WTC11 (cell line): ENCODE results near the gene OPN3. TPM values are rescaled to one million over a fixed set of nuclear protein-coding genes. Genes with fewer than 3 reads are reported as not detected.
A peak's percentile ranks its signal among the peaks of the same experiment; 100 is the strongest.

Experiments used
- ATAC-seq: fragments of 200-7000 bp; cut with Tn5 transposase; 2 replicates; pipeline ENCODE4 v1.10.0; 2021; ENCODE audit warnings: mild to moderate bottlenecking, moderate library complexity
- CTCF ChIA-PET: fragments of 300-600 bp; sonication (Branson Sonifier 250); formaldehyde crosslinking; loops from one replicate; lab custom pipeline; 2021; ENCODE audit warnings: antibody characterized with exemption; lab: Charles Lee
- POLR2A ChIA-PET: fragments of 350-600 bp; sonication (Branson Sonifier 250); formaldehyde crosslinking; loops from one replicate; lab custom pipeline; 2021; ENCODE audit warnings: antibody characterized with exemption; lab: Charles Lee
- DNase-seq: peaks from one replicate; pipeline ENCODE4 v3.0.0; 2021; ENCODE audit warnings: low spot score
- H3K27ac Mint-ChIP-seq: 2 replicates; pipeline ENCODE4 v1.8.0; 2021; ENCODE audit warnings: mixed read lengths
- H3K27me3 Mint-ChIP-seq: 2 replicates; pipeline ENCODE4 v1.8.0; 2021; ENCODE audit warnings: low read depth, mild to moderate bottlenecking, moderate library complexity, mixed read lengths
- H3K36me3 Mint-ChIP-seq: 2 replicates; pipeline ENCODE4 v1.8.0; 2021; ENCODE audit warnings: mixed read lengths
- H3K4me1 Mint-ChIP-seq: 2 replicates; pipeline ENCODE4 v1.8.0; 2022; ENCODE audit warnings: mixed read lengths
- H3K4me3 Mint-ChIP-seq: 2 replicates; pipeline ENCODE4 v1.8.0; 2021; ENCODE audit warnings: mild to moderate bottlenecking, moderate library complexity, mixed read lengths
- H3K9me3 Mint-ChIP-seq: 2 replicates; pipeline ENCODE4 v1.8.0; 2021; ENCODE audit warnings: mixed read lengths
- ATF1 ChIP-seq: sonication (generic); formaldehyde crosslinking; IDR thresholded peaks from 2 replicates; pipeline ENCODE4 v1.8.1; 2023; ENCODE audit warnings: mild to moderate bottlenecking, moderate library complexity, missing genetic modification reagents
- CREM ChIP-seq: sonication (generic); formaldehyde crosslinking; IDR thresholded peaks from 2 replicates; pipeline ENCODE4 v1.8.1; 2022; ENCODE audit warnings: mild to moderate bottlenecking, missing genetic modification reagents, moderate library complexity
- E2F4 ChIP-seq: sonication (generic); formaldehyde crosslinking; IDR thresholded peaks from 2 replicates; pipeline ENCODE4 v1.8.1; 2022; ENCODE audit warnings: low read depth, mild to moderate bottlenecking, moderate library complexity, missing genetic modification reagents, borderline replicate concordance
- GABPB1 ChIP-seq: sonication (generic); formaldehyde crosslinking; IDR thresholded peaks from 2 replicates; pipeline ENCODE4 v1.8.1; 2023; ENCODE audit warnings: mild to moderate bottlenecking, missing genetic modification reagents
- MLX ChIP-seq: sonication (generic); formaldehyde crosslinking; IDR thresholded peaks from 2 replicates; pipeline ENCODE4 v1.8.1; 2023; ENCODE audit warnings: mild to moderate bottlenecking, missing genetic modification reagents, moderate library complexity
- NR3C1 ChIP-seq: sonication (generic); formaldehyde crosslinking; conservative IDR thresholded peaks from 2 replicates; pipeline ENCODE4 v1.8.1; 2023; ENCODE audit warnings: low read depth, mild to moderate bottlenecking, missing genetic modification reagents
- OVOL2 ChIP-seq: fragments of 250-450 bp; sonication (Bioruptor Pico); IDR thresholded peaks from 2 replicates; pipeline ENCODE4 v1.9.0; 2021; ENCODE audit warnings: mild to moderate bottlenecking, borderline replicate concordance
- SMAD3 ChIP-seq: sonication (generic); formaldehyde crosslinking; IDR thresholded peaks from 2 replicates; pipeline ENCODE4 v1.8.0; 2022; ENCODE audit warnings: missing genetic modification reagents, mild to moderate bottlenecking, borderline replicate concordance
- TEAD1 ChIP-seq: sonication (generic); formaldehyde crosslinking; IDR thresholded peaks from 2 replicates; pipeline ENCODE4 v1.8.0; 2022; ENCODE audit warnings: mild to moderate bottlenecking, missing genetic modification reagents
- ZBTB43 ChIP-seq: sonication (generic); formaldehyde crosslinking; IDR thresholded peaks from 2 replicates; pipeline ENCODE4 v1.8.1; 2023; ENCODE audit warnings: mild to moderate bottlenecking, missing genetic modification reagents
- ZNF121 ChIP-seq: sonication (generic); formaldehyde crosslinking; IDR thresholded peaks from 2 replicates; pipeline ENCODE4 v1.8.0; 2023; ENCODE audit warnings: missing genetic modification reagents
- total RNA-seq: library from RNA; stranded (reverse); gene quantifications from 3 replicates; pipeline ENCODE4 v1.2.3, GENCODE V29; 2021
- TF ChIP-seq, protein P1 (sequence below): fragments of 250-450 bp; sonication (Bioruptor Pico); IDR thresholded peaks from 2 replicates; pipeline ENCODE4 v1.9.0; 2021; ENCODE audit warnings: moderate library complexity, mild to moderate bottlenecking, inconsistent platforms, borderline replicate concordance
- TF ChIP-seq, protein P2 (sequence below): sonication (generic); formaldehyde crosslinking; conservative IDR thresholded peaks from 2 replicates; pipeline ENCODE4 v1.8.1; 2023; ENCODE audit warnings: mild to moderate bottlenecking, low read depth, missing genetic modification reagents, moderate library complexity
- TF ChIP-seq, protein P3 (sequence below): fragments of 250-450 bp; sonication (Bioruptor Pico); IDR thresholded peaks from 2 replicates; pipeline ENCODE4 v1.9.0; 2021; ENCODE audit warnings: mild to moderate bottlenecking
- TF ChIP-seq, protein P4 (sequence below): fragments of 200-600 bp; IDR thresholded peaks from 2 replicates; pipeline ENCODE4 v1.8.0; 2022; ENCODE audit warnings: antibody characterized with exemption
- TF ChIP-seq, protein P5 (sequence below): fragments of 250-450 bp; sonication (Bioruptor Pico); conservative IDR thresholded peaks from 2 replicates; pipeline ENCODE4 v1.9.0; 2021; ENCODE audit warnings: mild to moderate bottlenecking

OPN3 gene
- total RNA-seq, 1 experiment from 2014 or later: 17.2 TPM

GRCh38 chr1:241637046-241637590 is 3.1 kb downstream of the OPN3 start:
- peaks cover 15% of the 10 kb centered on the region for H3K9me3 Mint-ChIP-seq
- DNase-seq: no peak
- H3K36me3 Mint-ChIP-seq: peaks cover 45% of the 10 kb centered on the region
- H3K4me1 Mint-ChIP-seq: peaks cover 34% of the 10 kb centered on the region
- CTCF ChIA-PET: interaction anchor here (1.1 kb wide), 1 partner anchor 32 kb away, joined by 3 read pairs; no protein-coding TSS in a partner anchor
- peaks cover 15% of the 10 kb centered on the region for H3K27me3 Mint-ChIP-seq
- no peak for TF ChIP-seq ZBTB43 (CRISPR knock-in tag)
- TF ChIP-seq MLX (CRISPR knock-in tag): no peak
- no peak for TF ChIP-seq GABPB1 (CRISPR knock-in tag)
- no peak for TF ChIP-seq OVOL2 (CRISPR knock-in tag)
- TF ChIP-seq ZNF121: no peak
- TF ChIP-seq E2F4 (CRISPR knock-in tag): no peak
- TF ChIP-seq NR3C1: no peak
- TF ChIP-seq SMAD3 (CRISPR knock-in tag): no peak
- TF ChIP-seq, protein P1, sequence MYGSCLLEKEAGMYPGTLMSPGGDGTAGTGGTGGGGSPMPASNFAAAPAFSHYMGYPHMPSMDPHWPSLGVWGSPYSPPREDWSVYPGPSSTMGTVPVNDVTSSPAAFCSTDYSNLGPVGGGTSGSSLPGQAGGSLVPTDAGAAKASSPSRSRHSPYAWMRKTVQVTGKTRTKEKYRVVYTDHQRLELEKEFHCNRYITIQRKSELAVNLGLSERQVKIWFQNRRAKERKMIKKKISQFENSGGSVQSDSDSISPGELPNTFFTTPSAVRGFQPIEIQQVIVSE: no peak
- TF ChIP-seq CREM (CRISPR knock-in tag): no peak
- no peak for TF ChIP-seq ATF1 (CRISPR knock-in tag)
- TF ChIP-seq, protein P2, sequence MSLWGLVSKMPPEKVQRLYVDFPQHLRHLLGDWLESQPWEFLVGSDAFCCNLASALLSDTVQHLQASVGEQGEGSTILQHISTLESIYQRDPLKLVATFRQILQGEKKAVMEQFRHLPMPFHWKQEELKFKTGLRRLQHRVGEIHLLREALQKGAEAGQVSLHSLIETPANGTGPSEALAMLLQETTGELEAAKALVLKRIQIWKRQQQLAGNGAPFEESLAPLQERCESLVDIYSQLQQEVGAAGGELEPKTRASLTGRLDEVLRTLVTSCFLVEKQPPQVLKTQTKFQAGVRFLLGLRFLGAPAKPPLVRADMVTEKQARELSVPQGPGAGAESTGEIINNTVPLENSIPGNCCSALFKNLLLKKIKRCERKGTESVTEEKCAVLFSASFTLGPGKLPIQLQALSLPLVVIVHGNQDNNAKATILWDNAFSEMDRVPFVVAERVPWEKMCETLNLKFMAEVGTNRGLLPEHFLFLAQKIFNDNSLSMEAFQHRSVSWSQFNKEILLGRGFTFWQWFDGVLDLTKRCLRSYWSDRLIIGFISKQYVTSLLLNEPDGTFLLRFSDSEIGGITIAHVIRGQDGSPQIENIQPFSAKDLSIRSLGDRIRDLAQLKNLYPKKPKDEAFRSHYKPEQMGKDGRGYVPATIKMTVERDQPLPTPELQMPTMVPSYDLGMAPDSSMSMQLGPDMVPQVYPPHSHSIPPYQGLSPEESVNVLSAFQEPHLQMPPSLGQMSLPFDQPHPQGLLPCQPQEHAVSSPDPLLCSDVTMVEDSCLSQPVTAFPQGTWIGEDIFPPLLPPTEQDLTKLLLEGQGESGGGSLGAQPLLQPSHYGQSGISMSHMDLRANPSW (CRISPR knock-in tag): no peak
- TF ChIP-seq, protein P3, sequence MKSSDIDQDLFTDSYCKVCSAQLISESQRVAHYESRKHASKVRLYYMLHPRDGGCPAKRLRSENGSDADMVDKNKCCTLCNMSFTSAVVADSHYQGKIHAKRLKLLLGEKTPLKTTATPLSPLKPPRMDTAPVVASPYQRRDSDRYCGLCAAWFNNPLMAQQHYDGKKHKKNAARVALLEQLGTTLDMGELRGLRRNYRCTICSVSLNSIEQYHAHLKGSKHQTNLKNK (CRISPR knock-in tag): no peak
- TF ChIP-seq, protein P4, sequence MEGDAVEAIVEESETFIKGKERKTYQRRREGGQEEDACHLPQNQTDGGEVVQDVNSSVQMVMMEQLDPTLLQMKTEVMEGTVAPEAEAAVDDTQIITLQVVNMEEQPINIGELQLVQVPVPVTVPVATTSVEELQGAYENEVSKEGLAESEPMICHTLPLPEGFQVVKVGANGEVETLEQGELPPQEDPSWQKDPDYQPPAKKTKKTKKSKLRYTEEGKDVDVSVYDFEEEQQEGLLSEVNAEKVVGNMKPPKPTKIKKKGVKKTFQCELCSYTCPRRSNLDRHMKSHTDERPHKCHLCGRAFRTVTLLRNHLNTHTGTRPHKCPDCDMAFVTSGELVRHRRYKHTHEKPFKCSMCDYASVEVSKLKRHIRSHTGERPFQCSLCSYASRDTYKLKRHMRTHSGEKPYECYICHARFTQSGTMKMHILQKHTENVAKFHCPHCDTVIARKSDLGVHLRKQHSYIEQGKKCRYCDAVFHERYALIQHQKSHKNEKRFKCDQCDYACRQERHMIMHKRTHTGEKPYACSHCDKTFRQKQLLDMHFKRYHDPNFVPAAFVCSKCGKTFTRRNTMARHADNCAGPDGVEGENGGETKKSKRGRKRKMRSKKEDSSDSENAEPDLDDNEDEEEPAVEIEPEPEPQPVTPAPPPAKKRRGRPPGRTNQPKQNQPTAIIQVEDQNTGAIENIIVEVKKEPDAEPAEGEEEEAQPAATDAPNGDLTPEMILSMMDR: no peak
- TF ChIP-seq, protein P5, sequence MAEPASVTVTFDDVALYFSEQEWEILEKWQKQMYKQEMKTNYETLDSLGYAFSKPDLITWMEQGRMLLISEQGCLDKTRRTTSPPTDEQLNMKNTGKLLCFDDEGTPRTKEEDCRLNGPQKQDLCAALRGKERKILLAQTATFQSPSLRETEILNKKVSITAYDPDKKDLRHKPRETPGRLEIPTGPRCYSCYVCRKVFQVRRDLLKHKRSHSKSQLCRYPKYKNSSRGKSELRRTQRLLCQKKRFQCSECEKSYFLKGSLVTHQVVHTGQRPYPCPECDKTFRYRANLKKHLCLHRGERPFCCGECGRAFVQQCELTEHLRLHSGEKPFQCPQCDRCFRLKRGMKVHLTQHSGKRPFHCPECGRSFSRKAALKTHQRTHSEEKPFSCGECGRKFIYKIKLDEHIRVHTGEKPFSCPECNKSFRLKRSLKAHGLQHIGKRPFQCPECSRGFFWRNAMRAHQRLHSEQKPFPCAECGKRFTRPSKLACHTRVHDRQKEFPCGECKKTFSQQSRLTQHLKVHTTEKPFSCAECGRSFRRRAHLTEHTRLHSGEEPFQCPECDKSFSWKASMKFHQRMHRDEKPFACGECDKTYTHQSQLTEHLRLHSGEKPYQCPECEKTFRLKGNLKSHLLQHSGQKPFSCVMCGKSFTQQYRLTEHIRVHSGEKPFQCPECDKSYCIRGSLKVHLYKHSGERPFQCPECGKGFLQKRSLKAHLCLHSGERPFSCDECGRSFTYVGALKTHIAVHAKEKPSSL (CRISPR knock-in tag): no peak
- no peak for TF ChIP-seq TEAD1
- TF ChIP-seq, all 79 proteins: peak for 0
- Mint-ChIP-seq H3K27ac (peak overlapping the region; percentile 14; the same call in 1 of the 2 replicates), H3K4me3 (peak overlapping the region; percentile 80)
- ATAC-seq: no peak
- POLR2A ChIA-PET: no interaction called here
